A549 treated with CpdA at 1 μM for 4 hours (cell line): Measurements from ENCODE around the gene CLPSL1. TPM values are rescaled to one million over a fixed set of nuclear protein-coding genes. Genes with fewer than 3 reads are reported as not detected.

ENCODE experiments used
- total RNA-seq: library from RNA; stranded (reverse); fragments of 200-300 nt; extraction: Qiagen RNA extraction; gene quantifications from 5 replicates; pipeline ENCODE4 v1.2.3, GENCODE V29; 2022; ENCODE audit warnings: low read depth

Gene CLPSL1, protein sequence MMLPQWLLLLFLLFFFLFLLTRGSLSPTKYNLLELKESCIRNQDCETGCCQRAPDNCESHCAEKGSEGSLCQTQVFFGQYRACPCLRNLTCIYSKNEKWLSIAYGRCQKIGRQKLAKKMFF
- not detected in 5 replicates for total RNA-seq

DNA sequence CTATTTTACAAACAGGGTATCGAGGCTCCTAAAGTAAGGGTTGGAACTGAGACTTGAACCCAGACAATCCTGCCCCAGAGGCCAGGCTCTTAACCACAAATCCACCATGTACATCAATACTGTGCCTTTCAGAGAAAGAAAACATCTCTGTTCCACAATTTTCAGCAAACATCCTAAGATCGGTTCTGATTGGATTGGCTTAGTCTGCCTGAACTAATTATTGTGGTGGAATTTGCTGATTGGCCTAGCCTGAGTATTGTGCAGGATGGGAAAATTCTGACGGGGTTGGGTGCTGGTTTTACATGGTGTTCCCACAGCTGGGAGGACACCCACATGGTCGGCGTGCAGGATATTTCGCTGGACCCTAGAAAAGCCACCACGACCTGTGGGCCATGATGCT is at the start of gene CLPSL1:
CLPSL1 (plus strand) TSS at position 301 of the 400 bp plus-strand sequence; CDS start at position 393, 92 bp downstream.

DNA sequence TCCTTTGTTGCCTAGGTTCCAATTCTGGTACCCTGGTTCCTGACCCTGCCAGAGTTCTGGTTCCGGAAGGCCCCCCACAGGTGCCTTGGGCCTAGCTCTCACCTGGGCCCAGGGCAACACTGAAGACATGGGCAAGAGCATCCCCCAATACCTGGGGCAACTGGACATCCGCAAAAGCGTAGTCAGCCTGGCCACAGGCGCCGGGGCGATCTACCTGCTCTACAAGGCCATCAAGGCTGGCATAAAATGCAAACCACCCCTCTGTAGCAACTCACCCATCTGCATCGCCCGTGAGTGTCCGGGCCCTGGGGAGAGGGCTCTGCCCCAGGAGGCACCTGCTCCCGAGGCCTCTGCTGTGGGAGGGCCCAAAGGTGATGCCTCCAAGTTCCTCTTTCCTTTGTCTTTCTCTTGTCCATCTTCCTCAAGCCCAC is 43.8 kb upstream of the CLPSL1 start, which contains the start of gene ARMC12:
ARMC12 (plus strand) TSS at position 51 of the 431 bp plus-strand sequence; CDS start at position 128, 77 bp downstream.

DNA sequence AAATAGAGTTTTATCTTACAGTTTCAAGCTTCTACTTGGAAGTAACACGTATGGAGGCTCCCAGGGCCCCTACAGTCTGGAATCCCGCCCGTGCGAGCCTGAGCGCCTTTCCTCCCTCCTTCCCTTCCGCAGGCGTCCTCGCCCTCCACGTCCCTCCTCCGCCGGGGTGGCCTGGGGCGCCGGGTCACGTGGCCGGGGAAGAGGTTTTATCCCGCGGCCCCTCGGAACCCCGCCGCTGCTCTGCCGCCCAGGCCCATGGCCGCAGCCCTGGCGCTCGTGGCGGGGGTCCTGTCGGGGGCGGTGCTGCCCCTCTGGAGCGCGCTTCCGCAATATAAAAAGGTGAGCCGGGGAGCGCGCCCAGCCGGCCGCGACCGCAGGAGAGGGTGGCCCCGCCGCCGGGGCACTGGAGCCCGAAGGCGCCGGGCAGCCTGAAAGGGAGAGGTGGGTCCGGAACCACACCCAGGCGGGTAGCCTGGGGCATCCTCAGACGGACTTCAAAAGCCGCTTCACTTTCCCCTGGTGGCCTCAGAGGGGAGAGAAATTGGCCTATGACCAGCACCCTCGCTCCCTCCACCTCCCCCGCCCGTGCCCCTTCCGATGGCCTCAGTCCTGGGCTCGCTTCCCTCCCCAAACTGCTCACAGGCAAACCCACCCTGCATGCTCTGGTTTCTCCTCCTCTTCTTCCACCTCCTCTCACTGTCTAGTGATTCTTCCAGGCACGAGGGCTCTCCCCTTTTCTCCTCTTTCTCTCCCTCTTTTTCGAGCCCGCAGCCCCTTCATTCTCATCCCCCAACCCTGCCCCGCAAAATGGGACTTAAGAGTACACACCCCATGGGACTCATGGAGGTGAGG is 4.2 kb upstream of the CLPSL1 start, which contains the start of gene CLPSL2:
CLPSL2 (plus strand) TSS at position 235 of the 852 bp plus-strand sequence; CDS start at position 256, 21 bp downstream.

DNA sequence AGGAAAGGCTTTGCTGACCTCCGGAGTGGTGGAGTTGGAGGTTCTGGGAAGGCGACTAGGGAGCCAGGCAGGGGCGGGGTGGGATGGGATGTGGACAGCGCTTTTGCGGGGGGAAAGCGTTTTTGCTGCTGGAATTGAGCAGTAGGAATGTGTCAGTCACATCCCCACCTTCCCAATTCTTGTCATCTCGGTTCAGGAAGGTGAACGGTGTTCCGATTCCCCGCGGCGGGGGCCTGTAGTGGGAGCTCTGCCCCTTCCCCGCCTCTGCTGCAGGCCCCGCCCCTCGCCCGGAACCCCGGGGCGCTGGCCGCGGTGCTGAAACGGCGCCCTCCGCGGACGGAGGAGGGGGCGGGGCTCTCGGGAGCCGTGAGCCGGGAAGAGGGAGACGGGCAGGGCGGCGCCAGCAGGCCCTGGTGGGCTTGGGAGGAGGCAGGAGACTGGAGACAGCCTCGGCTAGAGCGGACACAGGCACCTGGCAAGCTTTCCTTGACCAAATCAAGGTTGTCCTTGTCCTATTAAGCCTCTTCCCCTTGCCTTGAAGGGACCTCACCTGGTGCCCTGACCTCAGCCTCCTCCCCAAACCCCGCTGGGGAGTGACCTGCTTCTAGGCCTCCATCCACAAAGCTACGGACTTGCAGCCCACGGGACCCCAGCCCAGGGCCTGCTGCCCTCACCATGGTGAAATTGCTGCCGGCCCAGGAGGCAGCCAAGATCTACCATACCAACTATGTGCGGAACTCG is 24.3 kb downstream of the CLPSL1 start, which contains the start of gene LHFPL5:
LHFPL5 (plus strand) TSS at position 357 of the 741 bp plus-strand sequence; CDS start at position 676, 319 bp downstream.

Other genes with a start within 250 kb of the CLPSL1 start
- 8.7 to 13.8 TPM (median 9.6 TPM) in 5 replicates for gene FKBP5, start 92.1 kb upstream of the CLPSL1 start, total RNA-seq
- 0.23 to 0.47 TPM (median 0.32 TPM) in 4 of 5 replicates, not detected in the other for gene ARMC12, start 44.0 kb upstream of the CLPSL1 start, total RNA-seq
- 1.0 to 1.4 TPM in 2 of 5 replicates, not detected in the others for gene CLPSL2, start 4.4 kb upstream of the CLPSL1 start, total RNA-seq
- gene CLPS, start 16.3 kb downstream of the CLPSL1 start, total RNA-seq: not detected in 5 replicates
- 0.13 to 0.22 TPM (median 0.16 TPM) in 3 of 5 replicates, not detected in the others for gene LHFPL5, start 24.3 kb downstream of the CLPSL1 start, total RNA-seq
- gene SRPK1, start 140.1 kb downstream of the CLPSL1 start, total RNA-seq: 29.1 to 48.1 TPM (median 32.5 TPM) in 5 replicates
- not detected in 5 replicates for gene SLC26A8, start 243.6 kb downstream of the CLPSL1 start, total RNA-seq
- gene MAPK14, start 246.8 kb downstream of the CLPSL1 start, total RNA-seq: 23.0 to 27.0 TPM (median 25.4 TPM) in 5 replicates